NCI-H1694 (cell line): ENCODE results near the gene PANK3.
"Not testable (repeated sequence)": the region's sequence is repeated elsewhere in the genome, so short reads cannot be mapped to it uniquely, and the experiment has no call there.

ENCODE experiments used
- DNase-seq: peaks from one replicate; lab custom pipeline; 2025; lab: John Stamatoyannopoulos, UW

Gene PANK3

DNA sequence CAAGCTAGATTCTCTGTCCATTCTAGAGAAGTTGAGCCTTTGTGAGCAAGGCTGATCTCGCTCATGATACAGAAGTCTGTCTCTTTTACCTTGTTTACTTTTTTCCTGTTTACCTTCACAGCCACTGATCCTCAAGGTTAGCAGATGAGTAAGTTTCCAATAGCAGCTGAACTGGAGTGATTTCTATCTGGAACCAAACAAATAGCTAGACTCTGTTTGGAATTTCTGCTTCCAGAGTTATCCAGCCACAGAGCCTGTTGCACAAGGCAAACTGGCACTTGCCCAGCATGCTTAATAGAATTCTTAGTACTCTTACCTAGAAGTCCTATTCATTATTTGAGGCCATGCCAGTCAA, 12.8 kb upstream of the PANK3 start:
- DNase-seq = no peak

DNA sequence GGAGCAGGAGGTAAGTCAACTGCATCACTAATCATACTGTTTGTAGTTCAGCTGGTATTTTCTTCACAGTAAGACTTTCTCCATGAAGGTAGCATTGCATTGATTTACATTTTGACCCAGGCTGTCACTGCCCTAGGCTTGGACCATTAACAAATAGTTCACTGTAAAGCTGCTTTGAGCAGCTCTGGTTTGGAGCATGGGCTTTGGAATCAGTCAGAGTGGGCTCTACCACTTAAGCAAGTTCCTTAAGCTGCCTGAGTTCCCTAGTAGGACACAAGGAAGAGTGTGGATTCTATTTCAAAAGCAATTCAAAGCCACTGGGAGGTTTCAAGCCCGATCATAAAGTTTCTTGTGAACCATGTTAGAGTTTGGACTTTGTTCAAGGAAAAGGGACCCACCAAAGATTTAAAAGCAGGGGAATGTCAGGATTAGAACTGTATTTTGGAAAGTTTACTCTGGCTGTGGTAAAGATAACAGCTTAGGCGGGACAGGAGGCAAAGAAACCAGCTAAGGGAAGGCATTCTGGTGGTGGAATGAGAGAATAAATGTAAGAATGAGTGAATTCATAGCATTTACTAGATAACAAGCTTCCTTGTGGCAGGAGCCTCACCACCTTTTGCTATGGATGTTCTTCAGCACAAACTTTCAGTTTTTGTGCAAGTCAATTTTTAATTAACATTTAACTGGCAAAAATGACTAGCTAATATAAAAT, 12.3 kb upstream of the PANK3 start:
- no peak for DNase-seq

GRCh38 chr5:168590666-168591065, 11.5 kb upstream of the PANK3 start:
- DNase-seq = no peak

DNA sequence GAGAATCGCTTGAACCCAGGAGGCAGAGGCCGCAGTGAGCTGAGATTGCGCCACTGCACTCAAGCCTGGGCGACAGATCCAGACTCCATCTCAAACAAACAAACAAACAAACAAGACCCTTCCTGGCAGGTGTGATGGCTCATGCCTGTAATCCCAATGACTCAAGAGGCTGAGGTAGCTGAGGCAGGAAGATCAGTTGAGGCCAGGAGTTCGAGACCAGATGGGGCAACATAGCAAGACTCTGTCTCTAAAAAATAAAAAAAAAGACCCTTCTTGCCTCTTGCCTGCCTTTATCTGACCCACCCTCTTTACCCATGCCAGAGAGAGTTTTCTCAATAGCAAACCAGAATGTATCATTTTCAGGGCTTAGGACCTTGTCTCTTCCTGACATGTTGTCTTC, 8.8 kb upstream of the PANK3 start:
- no peak for DNase-seq

- DNase-seq = peak; percentile 8
Observed at GRCh38 chr5:168585119-168585856, 6.1 kb upstream of the PANK3 start.

DNA sequence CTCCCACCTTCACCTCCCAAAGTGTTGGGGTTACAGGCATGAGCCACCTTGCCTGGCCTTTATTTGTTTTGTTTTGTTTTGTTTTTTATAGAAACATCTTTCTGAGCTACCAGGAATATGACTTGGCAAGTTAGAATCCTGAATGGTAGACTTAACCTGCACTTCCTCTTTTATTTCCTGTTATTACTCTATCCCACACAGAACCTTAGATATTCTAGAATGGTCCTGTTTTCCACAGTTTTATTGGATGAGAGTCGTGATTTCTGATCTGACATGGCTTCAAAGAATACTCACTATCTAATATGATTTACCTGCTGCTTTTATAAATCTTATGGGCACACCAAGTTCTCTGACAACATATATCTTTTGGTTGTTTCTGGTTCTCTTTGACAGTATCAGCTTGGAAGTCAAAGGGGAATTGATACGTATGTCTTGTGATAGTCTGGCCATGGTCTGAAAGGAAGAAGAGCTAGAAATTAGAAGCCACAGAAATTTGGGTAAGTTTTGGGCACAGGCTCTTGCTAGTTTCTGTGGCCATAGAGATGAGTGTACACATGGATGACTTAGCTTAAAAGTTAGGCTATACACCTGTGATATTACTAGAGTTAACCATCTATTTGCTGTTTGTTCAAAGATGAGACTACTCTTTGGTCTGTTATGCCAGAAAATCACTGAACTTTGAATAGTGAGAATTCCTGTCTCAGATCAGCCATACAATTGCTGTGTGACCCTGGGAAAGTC, 4.7 kb upstream of the PANK3 start:
- DNase-seq = no peak

DNA sequence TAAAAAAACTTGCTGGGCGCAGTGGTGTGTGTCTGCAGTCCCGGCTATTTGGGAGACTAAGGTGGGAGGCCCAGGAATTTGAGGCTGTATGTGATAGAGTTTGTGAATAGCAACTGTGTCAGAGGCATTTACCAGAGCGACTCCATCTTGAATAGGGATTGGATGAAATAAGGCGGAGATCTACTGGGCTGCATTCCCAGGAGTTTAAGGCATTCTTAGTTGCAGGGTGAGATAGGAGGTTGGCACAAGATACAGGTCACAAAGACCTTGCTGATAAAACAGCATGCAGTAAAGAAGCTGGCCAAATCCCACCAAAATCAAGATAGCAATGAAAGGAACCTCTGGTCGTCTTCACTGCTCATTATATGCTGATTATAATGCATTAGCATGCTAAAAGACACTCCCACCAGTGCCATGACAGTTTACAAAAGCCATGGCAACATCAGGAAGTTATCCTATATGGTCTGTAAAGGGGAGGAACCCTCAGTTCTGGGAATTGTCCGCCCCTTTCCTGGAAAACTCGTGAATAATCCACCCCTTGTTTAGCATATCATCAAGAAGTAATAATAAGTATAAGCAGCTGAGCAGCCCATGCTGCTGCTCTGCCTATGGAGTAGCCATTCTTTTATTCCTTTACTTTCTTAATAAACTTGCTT, 1.8 kb upstream of the PANK3 start:
- DNase-seq = not testable (repeated sequence)

- no peak for DNase-seq
Observed at GRCh38 chr5:168580227-168580508, 1.0 kb upstream of the PANK3 start.

DNA sequence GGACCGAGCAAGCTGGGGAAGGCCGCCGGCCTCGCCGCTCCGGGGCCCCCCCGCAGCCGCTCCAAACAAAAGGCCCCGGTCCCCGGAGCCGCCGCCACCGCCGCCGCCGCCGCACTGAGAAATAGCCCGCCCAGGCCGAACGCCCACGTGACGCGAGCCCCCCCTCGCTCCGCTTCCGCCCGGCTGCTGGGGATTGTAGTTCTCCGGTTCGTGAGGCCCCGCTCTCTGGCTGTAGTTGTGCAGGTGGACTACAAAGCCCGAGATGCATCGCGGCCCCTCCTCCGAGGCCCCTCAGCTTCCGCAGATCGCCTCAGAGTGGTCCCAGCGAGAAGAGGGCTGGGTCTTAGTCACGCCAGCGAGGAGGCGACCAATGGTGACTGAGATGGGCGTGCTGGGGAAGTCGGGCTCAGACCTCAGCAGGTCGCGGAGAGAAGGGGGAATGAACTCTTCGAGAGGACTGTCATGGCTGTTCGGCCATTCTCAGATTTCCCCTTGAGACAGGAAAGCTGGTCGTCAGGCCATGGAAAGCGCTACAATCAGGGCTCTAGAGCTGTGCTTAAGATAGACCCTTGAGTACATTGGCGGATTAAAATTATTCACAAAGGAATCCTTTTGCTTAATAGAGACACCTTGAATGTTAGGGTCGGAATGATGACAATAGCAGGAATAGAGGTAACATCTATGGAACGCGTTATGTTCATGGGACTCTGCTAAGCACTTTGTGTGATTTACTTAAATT, 489 bp upstream of the PANK3 start:
- DNase-seq = peak; percentile 92

DNA sequence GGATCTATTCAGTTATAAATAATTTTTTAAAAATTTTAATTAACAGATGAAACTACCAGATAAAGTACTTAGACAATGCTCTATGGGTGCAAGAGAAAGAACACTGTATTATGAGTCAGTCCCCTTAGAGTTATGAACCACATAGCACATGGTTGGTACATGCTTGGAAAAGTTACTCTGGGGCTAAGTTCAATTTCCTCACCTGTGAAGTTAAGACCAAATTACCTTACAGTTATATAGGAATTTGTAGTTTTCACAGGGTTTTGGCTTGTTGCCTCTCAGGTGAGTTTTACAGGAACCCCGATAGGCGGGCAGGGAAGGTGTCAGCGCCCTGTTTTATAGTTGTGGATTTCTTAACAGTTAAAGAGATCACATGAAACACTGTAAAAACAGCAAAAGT, 1.2 kb downstream of the PANK3 start:
- no peak for DNase-seq

DNA sequence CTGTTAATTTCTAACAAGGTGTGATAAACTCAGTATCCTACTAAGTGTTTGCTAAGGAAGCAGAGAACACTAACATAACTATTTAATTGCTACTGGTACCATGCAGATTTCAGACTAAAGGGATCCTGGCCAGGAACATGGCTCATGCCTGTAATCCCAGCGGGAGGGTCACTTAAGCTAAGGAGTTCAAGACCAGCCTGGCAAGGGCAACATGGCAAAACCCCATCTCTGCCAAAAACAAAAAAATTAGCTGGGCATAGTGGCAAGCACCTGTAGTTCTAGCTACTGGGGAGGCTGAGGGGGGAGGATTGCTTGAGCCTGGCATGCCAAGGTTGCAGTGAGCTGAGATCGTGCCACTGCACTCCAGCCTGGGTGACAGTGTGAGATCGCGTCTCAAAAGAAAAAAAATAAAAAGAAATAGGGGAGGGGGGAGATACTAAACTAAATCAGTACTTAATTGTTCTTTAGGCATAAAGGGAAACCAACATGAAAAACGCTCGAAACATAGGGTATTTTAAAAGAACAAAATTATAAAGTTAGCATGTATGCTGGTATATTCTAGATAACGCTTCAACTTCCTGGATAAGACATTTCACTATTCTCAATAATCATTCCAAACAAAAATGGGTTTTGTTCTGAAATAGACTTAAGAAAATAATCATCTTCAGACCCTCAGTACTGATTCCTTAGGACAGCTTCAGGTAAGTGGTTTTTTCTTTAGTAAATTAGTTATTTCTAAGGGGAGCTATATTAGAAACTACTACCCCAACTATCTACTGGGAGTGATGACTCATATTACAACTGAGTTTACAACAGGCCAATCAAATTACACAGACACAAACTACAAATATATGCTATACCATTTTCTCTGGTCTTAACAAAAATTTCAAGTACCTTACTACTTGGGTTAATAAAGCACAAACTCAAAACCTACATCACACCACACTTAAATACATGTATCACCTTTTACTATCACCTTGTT, 3.5 kb downstream of the PANK3 start:
- DNase-seq = no peak

- DNase-seq = not testable (repeated sequence)
Observed at GRCh38 chr5:168574156-168574555, 5.0 kb downstream of the PANK3 start.

- DNase-seq = not testable (repeated sequence)
Observed at GRCh38 chr5:168573663-168574062, 5.5 kb downstream of the PANK3 start.

GRCh38 chr5:168570490-168571328, 8.5 kb downstream of the PANK3 start:
- DNase-seq = no peak

DNA sequence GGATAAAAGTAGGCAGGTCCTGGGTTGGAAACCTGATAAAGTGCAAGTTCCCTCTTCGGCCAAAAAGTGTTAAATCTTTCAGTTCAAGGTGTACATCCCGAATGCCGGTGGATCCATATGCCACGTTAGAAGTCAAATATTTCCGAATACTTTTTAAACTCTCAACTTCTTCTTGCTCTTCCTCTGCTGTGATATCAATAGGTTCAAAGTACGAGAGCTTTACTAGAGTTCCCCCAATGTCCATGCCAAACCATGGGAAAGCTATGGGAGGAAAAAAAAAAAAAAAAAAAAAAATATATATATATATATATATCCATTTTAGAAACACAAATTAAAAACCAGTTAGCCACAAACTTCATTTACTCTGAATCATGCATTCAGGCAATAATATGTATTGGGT, 10.4 kb downstream of the PANK3 start:
- no peak for DNase-seq

DNA sequence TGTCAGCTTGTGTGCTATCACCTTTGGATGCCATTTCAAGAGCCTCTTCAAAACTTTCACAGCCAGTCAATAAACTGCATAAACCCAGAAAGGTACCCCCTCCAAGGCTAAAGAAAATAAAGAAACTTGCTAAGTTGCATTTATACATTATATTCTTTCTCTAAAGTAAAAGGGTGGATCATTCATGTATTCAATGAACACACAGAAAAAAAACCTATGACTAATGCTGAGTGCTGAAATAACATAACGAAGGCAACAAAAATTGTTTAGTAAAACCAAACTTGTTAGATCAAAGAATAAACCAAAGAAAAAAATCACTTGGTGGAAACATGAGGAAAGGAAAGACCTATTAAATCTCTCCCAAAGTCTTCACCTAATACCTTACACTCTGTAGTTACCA, 15.2 kb downstream of the PANK3 start:
- DNase-seq = no peak

- DNase-seq = no peak
Observed at GRCh38 chr5:168562279-168562678, 16.9 kb downstream of the PANK3 start.

- DNase-seq = no peak
Observed at GRCh38 chr5:168557389-168557788, 21.8 kb downstream of the PANK3 start.

DNA sequence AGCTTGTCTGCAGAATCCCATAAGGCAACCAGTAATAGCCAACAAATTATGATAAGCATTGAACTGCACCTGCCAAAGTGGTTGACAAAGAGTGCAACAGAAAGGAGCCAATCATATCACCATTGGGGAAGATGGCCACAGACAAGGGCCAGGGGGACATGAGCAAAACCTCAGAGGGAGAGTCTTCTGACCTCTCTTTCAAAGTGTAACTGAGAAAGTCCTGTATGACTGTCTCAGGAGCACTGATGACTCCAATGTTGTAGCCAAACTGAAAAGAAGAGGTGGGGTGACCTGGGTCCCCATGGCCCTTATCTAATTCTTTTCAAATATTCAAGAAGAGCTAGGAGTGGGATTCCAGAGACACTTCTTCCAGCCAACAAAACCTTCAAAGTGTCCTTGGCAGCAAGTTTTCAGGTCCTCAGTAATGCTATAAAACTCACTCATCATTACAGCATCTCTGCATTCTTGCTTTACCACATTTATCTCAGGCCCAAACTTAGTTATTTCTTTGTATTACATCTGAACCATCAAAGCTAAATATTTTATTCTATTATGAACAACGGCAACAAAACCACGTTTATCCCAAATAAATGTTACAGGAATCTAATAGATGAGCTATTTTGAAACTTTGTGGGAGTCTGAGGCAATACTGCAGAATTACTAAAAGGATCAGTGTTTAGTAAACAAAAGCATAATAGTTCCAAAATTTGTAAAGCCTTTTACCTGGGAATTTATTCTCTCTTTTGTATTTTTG, 25.6 kb downstream of the PANK3 start:
- DNase-seq = no peak
